ELF-1 (cell line): ENCODE data around the gene MEIOSIN.

Experiments used
- DNase-seq: peaks from one replicate; pipeline ENCODE4 v3.0.0-alpha.2; 2016; ENCODE audit warnings: low read depth, low spot score

MEIOSIN gene

GRCh38 chr19:45798995-45799517 lies 65.8 kb downstream of the MEIOSIN start:
- peak; percentile 72 for DNase-seq

GRCh38 chr19:45799541-45799940 lies 66.3 kb downstream of the MEIOSIN start:
- peak; percentile 21 for DNase-seq

DNA sequence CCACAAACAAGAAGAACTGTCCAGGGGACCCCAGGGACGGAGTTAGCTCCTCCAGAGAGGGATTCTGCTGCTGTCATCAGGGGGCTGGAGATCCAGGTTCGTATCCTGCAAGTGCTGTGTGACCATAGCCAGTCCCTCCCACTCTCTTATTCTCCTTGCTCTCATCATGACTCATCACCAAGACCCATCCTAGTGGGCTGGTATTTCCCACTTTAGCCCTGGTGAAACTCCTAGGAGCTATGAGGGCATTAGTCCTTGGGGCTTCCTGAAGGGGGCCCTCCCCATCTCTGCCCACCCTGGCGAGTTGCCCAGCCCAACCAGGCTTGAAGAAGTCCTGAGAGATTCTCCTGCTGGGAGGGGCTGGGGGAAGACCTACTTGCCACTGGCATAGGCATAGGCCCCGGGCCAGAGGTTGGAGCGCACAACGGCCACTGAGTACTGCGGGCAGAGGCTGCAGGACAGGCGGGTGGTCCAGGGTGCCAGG lies 66.9 kb downstream of the MEIOSIN start:
- no peak for DNase-seq

- DNase-seq, result no peak
Measured at GRCh38 chr19:45801603-45802175, 68.5 kb downstream of the MEIOSIN start.

- DNase-seq, result no peak
Measured at GRCh38 chr19:45804140-45804958, 71.1 kb downstream of the MEIOSIN start.

GRCh38 chr19:45804959-45805230 lies 71.7 kb downstream of the MEIOSIN start:
- no peak for DNase-seq

DNA sequence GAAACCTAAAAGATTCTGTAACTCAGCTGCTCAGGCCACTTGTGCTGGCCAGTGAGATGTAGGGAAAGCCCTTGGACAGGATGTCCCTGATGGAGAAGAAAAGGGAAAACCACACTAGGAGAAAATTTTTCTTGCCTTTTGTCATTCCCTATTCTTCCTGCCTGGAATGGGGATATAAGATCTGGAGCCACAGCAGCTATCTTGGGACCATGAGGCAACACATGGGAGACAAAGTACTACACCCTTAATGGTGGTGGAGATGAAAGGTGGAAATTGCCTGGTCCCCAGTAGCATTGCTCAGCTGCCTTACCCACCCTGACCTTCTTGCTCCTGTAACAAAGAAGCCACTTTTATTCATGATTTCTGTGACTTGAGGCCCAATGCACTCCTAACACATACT lies 72.5 kb downstream of the MEIOSIN start:
- no peak for DNase-seq

GRCh38 chr19:45809643-45810159 lies 76.5 kb downstream of the MEIOSIN start:
- DNase-seq, result no peak

DNA sequence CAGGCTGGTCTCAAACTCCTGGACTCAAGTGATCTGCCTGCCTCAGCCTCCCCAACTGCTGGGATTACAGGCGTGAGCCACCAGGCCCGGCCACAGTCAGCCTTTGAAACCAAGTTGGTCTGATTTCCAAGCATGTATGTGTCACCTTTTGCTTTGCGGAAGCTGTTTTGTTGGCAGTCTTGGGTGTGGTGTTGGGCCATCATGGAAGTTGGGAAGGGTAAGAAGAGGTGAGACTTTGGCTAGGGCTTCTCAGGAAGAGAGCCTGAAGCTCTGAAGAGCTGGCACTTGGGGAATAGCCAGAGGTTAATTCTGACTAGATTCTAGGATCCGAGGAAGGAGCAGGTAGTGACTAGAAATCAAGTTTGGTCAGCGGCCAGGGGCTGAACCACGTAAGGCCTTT lies 79.1 kb downstream of the MEIOSIN start:
- DNase-seq, result no peak
